Mucosa of rectum (tissue), 2 donors: ENCODE measurements around the gene ATF7.

Experiments
- H3K27ac ChIP-seq, 2 donors: one replicate each; pipeline ENCODE4 v1.7.0; 2013; ENCODE audit warnings: inconsistent platforms in 2 of 2, low read depth in 2 of 2, low read length in 2 of 2
- H3K27me3 ChIP-seq, 2 donors: one replicate each; pipeline ENCODE4 v1.7.0; 2013; ENCODE audit warnings: low read length in 2 of 2; ENCODE audit not compliant: control insufficient read depth in 2 of 2, insufficient read depth in 2 of 2
- H3K36me3 ChIP-seq, 2 donors: one replicate each; pipeline ENCODE4 v1.7.0; 2013; ENCODE audit warnings: low read length in 2 of 2; ENCODE audit not compliant: control insufficient read depth in 2 of 2, insufficient read depth in 2 of 2
- H3K4me1 ChIP-seq, 2 donors: one replicate each; pipeline ENCODE4 v1.7.0; 2013; ENCODE audit warnings: low read length in 2 of 2, mild to moderate bottlenecking in 1 of 2; ENCODE audit not compliant: control insufficient read depth in 2 of 2, insufficient read depth in 2 of 2
- H3K4me3 ChIP-seq, 2 donors: one replicate each; pipeline ENCODE4 v1.7.0; 2013; ENCODE audit warnings: low read length in 2 of 2
- H3K9ac ChIP-seq, 2 donors: one replicate each; pipeline ENCODE4 v1.7.0; 2013; ENCODE audit warnings: low read length in 2 of 2, low read depth in 1 of 2, mild to moderate bottlenecking in 1 of 2
- H3K9me3 ChIP-seq, 2 donors: one replicate each; pipeline ENCODE4 v1.7.0; 2013; ENCODE audit warnings: low read length in 2 of 2; ENCODE audit not compliant: control insufficient read depth in 2 of 2
- donor health status: healthy.
- donor health status: Normal muscosa, but diverticular disease.

The ATF7 gene

GRCh38 chr12:53625946-53626701, at the start of gene ATF7:
Gene ATF7 (minus strand): TSS chr12:53626382. CDS start chr12:53601000, 25,382 bp downstream.
- Histone ChIP-seq H3K27ac (peak within 1 kb of the TSS; percentile 90 to 93), H3K36me3 (no peaks in the 10 kb centered on the region), H3K4me3 (peak within 1 kb of the TSS; percentile 85 to 90), H3K9me3 (no peaks in the 10 kb centered on the region), H3K9ac (peak within 1 kb of the TSS; percentile 77 to 86), H3K4me1 (peaks cover 20 to 33% of the 10 kb centered on the region in 2 donors), H3K27me3 (no peaks in the 10 kb centered on the region)

- H3K4me3 ChIP-seq, result peak overlapping the region; percentile 96 to 100
- H3K4me1 ChIP-seq, result peaks cover 16 to 20% of the 10 kb centered on the region in 2 donors
- H3K9me3 ChIP-seq, result no peaks in the 10 kb centered on the region
- peak overlapping the region; percentile 91 for H3K9ac ChIP-seq
- H3K27me3 ChIP-seq, result peaks cover 0 to 7% of the 10 kb centered on the region in 2 donors
- peak overlapping the region; percentile 92 for H3K27ac ChIP-seq
- peaks cover 16 to 18% of the 10 kb centered on the region in 2 donors for H3K36me3 ChIP-seq
These were observed 49.0 kb upstream of the ATF7 start for GRCh38 chr12:53674977-53675700.

GRCh38 chr12:53670971-53671370, 44.8 kb upstream of the ATF7 start:
- Histone ChIP-seq H3K4me1 (peaks cover 8 to 9% of the 10 kb centered on the region in 2 donors), H3K36me3 (peaks cover 32 to 51% of the 10 kb centered on the region in 2 donors)

GRCh38 chr12:53670308-53670707, 44.1 kb upstream of the ATF7 start:
- Histone ChIP-seq H3K27ac (no peak overlapping the region), H3K4me3 (no peak overlapping the region), H3K27me3 (no peaks in the 10 kb centered on the region), H3K4me1 (peaks cover 5 to 9% of the 10 kb centered on the region in 2 donors), H3K9me3 (no peaks in the 10 kb centered on the region), H3K9ac (no peak overlapping the region), H3K36me3 (peaks cover 36 to 57% of the 10 kb centered on the region in 2 donors)

More at GRCh38 chr12:53670971-53671370, 44.8 kb upstream of the ATF7 start:
- Histone ChIP-seq H3K27me3 (no peaks in the 10 kb centered on the region), H3K9me3 (no peaks in the 10 kb centered on the region), H3K27ac (no peak overlapping the region), H3K9ac (no peak overlapping the region), H3K4me3 (no peak overlapping the region)

GRCh38 chr12:53667080-53667479, 40.9 kb upstream of the ATF7 start:
- no peaks in the 10 kb centered on the region for H3K4me1 ChIP-seq
- H3K36me3 ChIP-seq, result peaks cover 43 to 68% of the 10 kb centered on the region in 2 donors
- no peak overlapping the region for H3K27ac ChIP-seq
- H3K27me3 ChIP-seq, result no peaks in the 10 kb centered on the region
- no peak overlapping the region for H3K9ac ChIP-seq
- no peaks in the 10 kb centered on the region for H3K9me3 ChIP-seq
- no peak overlapping the region for H3K4me3 ChIP-seq

GRCh38 chr12:53664936-53665335, 38.8 kb upstream of the ATF7 start:
- Histone ChIP-seq H3K27me3 (no peaks in the 10 kb centered on the region), H3K36me3 (peaks cover 32 to 54% of the 10 kb centered on the region in 2 donors), H3K9ac (no peak overlapping the region), H3K4me1 (peaks cover 3 to 5% of the 10 kb centered on the region in 2 donors), H3K4me3 (no peak overlapping the region), H3K27ac (no peak overlapping the region), H3K9me3 (no peaks in the 10 kb centered on the region)

GRCh38 chr12:53664191-53664590, 38.0 kb upstream of the ATF7 start:
- no peak overlapping the region for H3K27ac ChIP-seq
- no peaks in the 10 kb centered on the region for H3K27me3 ChIP-seq
- no peaks in the 10 kb centered on the region for H3K9me3 ChIP-seq
- H3K36me3 ChIP-seq, result peaks cover 25 to 46% of the 10 kb centered on the region in 2 donors
- no peak overlapping the region for H3K4me3 ChIP-seq
- peaks cover 10 to 11% of the 10 kb centered on the region in 2 donors for H3K4me1 ChIP-seq
- H3K9ac ChIP-seq, result no peak overlapping the region

- Histone ChIP-seq H3K36me3 (peaks cover 12 to 14% of the 10 kb centered on the region in 2 donors), H3K4me1 (peaks cover 16 to 24% of the 10 kb centered on the region in 2 donors), H3K27ac (peak overlapping the region; percentile 79 to 85), H3K4me3 (peak overlapping the region; percentile 10 to 17), H3K27me3 (no peaks in the 10 kb centered on the region), H3K9me3 (no peaks in the 10 kb centered on the region), H3K9ac (peak overlapping the region in 1 of 2 donors; percentile 16)
These were observed 33.9 kb upstream of the ATF7 start for GRCh38 chr12:53660041-53660440.

GRCh38 chr12:53659571-53659981, 33.4 kb upstream of the ATF7 start:
- Histone ChIP-seq H3K36me3 (peaks cover 7 to 10% of the 10 kb centered on the region in 2 donors), H3K27me3 (no peaks in the 10 kb centered on the region), H3K9me3 (no peaks in the 10 kb centered on the region), H3K27ac (peak overlapping the region; percentile 79 to 85), H3K4me3 (peak overlapping the region; percentile 10 to 17), H3K9ac (peak overlapping the region in 1 of 2 donors; percentile 16), H3K4me1 (peaks cover 16 to 24% of the 10 kb centered on the region in 2 donors)

GRCh38 chr12:53659011-53659551, 32.9 kb upstream of the ATF7 start:
- no peaks in the 10 kb centered on the region for H3K9me3 ChIP-seq
- no peaks in the 10 kb centered on the region for H3K27me3 ChIP-seq
- peaks cover 16 to 24% of the 10 kb centered on the region in 2 donors for H3K4me1 ChIP-seq
- peak overlapping the region; percentile 16 to 42 for H3K9ac ChIP-seq
- H3K27ac ChIP-seq, result peak overlapping the region; percentile 79 to 85
- peaks cover 6% of the 10 kb centered on the region in 2 donors for H3K36me3 ChIP-seq
- H3K4me3 ChIP-seq, result peak overlapping the region; percentile 10 to 17
